Activated CD8-positive, alpha-beta memory T cell treated with anti-CD3 and anti-CD28 coated beads, Interleukin-2, amount 50 U/mL, for 48 hours (primary cell): ENCODE results near the gene ZNF214.

ENCODE experiments used
- DNase-seq: peaks from one replicate; pipeline ENCODE4 v3.0.0-alpha.2; 2020

ZNF214 gene

DNA sequence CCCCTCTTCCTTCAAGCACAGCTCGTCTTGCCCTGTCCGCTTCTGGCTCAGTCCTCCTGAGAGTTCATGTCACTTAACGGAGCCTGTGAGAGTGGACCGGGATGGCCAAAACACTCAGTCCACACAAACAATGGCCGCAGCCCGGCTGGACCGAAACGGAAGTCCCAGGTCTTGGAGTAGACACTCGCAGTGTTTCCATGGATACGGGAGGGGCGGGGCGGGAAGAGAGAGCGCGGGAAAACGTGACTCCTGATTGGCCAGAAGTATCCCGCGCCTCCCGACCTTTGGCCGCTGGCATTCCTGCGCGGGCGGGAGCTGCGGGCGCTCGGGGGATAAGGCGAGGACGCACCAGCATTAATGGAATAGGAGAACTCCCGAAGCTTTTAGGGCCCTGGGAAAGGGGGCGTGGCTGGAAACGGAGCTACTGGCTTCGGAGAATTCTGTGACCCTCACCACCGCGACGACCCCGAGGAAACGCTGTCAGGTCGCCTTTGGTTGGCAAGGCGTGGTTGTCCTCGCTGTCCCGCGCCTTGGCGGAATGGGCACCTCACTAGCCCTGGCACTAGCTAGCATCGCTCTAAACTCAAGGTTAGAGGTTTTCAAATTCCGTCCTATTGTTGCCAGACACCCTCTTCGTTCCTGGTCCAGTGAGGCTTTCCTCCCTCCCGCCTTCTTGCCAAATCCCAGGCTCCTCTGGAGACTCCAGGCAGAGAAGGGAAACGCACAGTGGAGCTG is at the start of gene ZNF214, which contains the start of gene NLRP14:
Gene ZNF214 (minus strand): TSS at position 164 of the 735 bp plus-strand sequence. CDS start 17,511 bp downstream, outside the sequence.
Gene NLRP14 (plus strand): TSS at position 297 of the 735 bp plus-strand sequence. CDS start 18,108 bp downstream, outside the sequence.
- no peak for DNase-seq

DNA sequence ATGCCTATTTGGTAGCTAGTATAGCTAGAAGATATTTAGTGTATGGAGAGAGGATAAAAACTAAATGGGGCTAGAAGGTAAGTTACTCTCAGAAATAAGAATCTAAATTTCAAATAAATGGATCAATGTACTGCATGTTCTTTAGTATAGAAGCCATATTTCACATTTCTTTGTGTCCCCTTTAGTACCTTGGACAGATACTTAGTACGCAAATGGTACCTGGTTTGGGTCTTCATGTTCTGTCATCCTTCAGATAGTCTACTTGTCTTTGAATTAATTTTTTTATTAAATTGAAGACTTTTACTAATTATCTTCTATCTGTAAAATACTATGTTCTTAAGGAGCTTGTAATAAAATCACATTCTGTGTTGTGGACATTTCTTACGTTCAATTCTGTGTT is 42.4 kb upstream of the ZNF214 start:
- DNase-seq, result no peak

- no peak for DNase-seq
Observed at GRCh38 chr11:7060868-7061267, 40.7 kb upstream of the ZNF214 start.

DNA sequence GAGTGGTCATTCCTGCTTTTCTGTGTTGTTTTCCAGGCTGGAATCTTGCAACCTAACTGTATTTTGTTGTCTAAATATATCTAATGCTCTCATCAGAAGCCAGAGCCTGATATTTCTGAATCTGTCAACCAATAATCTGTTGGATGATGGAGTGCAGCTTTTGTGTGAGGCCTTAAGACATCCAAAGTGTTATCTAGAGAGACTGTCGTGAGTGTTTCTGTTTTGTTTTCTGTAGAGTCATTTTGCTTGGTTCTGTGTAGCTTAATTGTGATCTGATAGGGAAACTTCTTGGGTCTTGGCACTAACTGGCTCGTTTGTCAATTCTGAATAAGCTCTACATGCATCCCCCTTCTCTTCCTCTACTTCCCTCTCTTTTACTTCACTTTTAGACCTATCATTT is 37.5 kb upstream of the ZNF214 start:
- no peak for DNase-seq

- DNase-seq, result no peak
Observed at GRCh38 chr11:7056828-7057513, 36.8 kb upstream of the ZNF214 start.

- no peak for DNase-seq
Observed at GRCh38 chr11:7050191-7050590, 30.0 kb upstream of the ZNF214 start.

DNA sequence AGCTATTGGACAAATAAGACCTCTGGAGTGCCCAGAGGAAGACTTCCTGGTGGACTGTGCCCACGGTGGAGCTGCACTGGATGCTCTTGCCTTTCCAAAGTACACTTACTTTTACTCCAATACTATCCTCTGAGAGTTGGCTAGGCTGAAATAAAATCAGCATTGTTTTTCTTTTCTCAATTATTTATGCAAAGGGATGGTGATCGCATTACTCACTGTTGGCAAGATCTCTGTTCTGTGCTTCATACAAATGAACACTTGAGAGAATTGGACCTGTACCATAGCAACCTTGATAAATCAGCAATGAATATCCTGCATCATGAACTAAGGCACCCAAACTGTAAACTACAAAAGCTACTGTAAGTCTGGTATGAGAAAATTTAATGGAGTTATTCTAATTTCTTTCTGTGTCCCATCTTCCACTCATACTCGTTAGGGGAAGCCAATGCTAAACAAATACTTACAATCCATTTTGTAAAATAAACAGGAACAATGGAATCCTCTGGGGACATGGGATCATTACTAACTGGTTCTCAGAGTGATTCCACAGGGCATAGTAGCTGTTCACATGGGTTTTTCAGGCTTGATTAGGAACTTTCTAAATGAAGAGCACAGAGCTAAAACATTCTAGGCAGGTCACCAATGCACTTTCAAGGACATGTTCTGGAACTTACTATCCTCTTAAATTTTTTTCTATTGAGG is 26.5 kb upstream of the ZNF214 start:
- DNase-seq, result no peak

- DNase-seq, result no peak
Observed at GRCh38 chr11:7034019-7034418, 13.9 kb upstream of the ZNF214 start.

- no peak for DNase-seq
Observed at GRCh38 chr11:7032692-7033091, 12.5 kb upstream of the ZNF214 start.

GRCh38 chr11:7031471-7031871 is 11.3 kb upstream of the ZNF214 start:
- no peak for DNase-seq

DNA sequence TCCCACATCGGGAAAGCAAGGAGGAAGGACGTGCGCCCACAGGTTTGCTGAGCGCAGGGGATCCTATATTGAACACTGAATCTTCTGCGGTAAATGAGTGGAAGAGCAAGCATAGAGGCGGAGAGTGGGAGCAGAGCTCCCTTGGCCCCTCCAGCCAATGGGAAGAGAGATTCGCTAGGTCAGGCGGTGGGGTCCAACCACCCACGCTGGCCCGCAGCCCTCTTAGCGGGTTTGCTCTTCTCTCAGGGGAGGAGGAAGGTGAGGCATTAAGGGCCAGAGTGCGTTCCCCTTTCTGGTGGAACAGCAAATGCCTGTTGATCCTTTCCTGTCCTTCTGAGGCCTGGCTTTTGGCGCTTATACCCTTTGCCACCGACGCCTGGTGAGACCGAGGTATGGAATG is 10.7 kb upstream of the ZNF214 start:
- no peak for DNase-seq

GRCh38 chr11:7028141-7028540 is 8.0 kb upstream of the ZNF214 start:
- no peak for DNase-seq

- no peak for DNase-seq
Observed at GRCh38 chr11:7021318-7021717, 1.2 kb upstream of the ZNF214 start.

DNA sequence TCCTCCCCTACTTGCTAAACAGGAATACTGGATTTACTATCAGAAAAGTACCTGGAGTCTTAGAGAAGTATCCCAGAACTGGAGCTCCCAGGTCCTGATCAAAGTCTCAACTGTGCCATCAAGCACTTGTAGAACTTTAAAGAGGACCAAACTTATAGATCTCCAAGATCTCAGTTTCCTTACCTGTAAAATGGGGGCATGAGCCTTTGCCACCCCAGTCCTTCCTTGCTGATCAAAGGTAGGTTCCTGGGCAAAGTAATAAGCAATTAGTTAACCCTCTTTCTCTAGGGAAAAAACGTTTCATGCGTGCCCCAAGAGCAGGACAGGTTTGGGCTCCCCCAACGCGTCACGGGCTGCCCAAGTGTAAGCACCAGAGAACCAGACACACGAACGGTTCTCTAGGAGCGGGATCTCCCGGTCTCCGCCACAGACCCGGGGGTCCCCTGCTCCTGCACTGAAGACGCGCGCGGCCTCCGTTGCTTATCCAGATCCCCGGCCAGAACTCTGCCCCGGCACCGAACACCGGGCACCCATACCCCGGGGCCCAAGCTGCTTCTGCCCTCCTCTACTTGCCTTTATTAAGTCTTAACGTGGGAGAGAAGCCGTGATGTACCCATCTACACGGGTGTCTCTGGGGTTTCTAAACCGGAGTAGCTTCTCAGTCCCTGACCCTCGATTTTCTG is 505 bp downstream of the ZNF214 start:
- DNase-seq, result no peak

DNA sequence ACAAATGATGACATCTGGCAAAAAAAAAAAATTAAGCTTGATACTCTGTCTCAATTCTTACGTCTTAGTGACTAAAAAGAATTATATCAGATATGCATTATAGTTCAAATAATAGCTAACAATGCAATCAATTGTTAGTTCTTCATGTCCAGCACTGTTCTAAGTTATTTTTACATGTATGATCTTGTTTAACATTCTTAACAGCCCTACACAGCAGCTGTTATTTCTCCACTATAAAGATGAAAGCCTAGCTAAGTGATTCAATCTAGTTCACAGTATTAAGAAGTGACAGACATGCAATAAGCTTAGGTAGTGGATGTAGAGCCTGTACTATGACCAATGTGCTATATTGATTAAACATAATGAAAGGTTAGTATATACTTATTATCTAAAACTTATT is 4.1 kb downstream of the ZNF214 start:
- no peak for DNase-seq

GRCh38 chr11:7014118-7014517 is 6.0 kb downstream of the ZNF214 start:
- DNase-seq, result no peak

DNA sequence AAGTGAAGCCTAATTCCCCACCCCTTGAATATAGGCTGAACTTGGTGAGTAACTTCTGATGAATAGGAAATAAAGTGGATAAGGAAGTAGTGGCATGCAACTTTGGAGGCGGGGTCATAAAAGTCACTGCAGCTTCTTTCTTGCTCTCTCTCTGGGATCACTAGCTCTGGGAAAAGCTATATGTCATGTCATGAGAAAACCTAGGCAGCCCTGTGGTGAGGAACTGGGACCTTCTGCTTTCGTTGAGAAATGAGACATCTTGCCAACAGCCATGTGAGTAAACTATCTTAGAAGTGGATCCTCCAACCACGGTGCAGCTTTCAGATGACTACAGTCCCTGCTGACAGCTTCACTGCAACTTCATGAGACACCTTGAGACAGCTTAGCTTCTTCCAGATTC is 15.7 kb downstream of the ZNF214 start:
- DNase-seq, result no peak

GRCh38 chr11:6995703-6996102 is 24.4 kb downstream of the ZNF214 start:
- DNase-seq, result no peak

GRCh38 chr11:6992457-6993417 is 27.4 kb downstream of the ZNF214 start:
- DNase-seq, result no peak

- DNase-seq, result no peak
Observed at GRCh38 chr11:6992026-6992425, 28.1 kb downstream of the ZNF214 start.

GRCh38 chr11:6991227-6991626 is 28.9 kb downstream of the ZNF214 start:
- DNase-seq, result no peak

- DNase-seq, result no peak
Observed at GRCh38 chr11:6988506-6988905, 31.6 kb downstream of the ZNF214 start.
